ENCODE results near the gene ITPK1.

- TF ChIP-seq, protein P1, sequence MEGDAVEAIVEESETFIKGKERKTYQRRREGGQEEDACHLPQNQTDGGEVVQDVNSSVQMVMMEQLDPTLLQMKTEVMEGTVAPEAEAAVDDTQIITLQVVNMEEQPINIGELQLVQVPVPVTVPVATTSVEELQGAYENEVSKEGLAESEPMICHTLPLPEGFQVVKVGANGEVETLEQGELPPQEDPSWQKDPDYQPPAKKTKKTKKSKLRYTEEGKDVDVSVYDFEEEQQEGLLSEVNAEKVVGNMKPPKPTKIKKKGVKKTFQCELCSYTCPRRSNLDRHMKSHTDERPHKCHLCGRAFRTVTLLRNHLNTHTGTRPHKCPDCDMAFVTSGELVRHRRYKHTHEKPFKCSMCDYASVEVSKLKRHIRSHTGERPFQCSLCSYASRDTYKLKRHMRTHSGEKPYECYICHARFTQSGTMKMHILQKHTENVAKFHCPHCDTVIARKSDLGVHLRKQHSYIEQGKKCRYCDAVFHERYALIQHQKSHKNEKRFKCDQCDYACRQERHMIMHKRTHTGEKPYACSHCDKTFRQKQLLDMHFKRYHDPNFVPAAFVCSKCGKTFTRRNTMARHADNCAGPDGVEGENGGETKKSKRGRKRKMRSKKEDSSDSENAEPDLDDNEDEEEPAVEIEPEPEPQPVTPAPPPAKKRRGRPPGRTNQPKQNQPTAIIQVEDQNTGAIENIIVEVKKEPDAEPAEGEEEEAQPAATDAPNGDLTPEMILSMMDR (conservative IDR thresholded peaks at IDR 0.05) = no peak
- TF ChIP-seq EZH2 (IDR thresholded peaks at IDR 0.05; ENCODE audit: low read depth) = no peak
Observed at GRCh38 chr14:93019970-93020369, 95.8 kb downstream of the ITPK1 start.
